Epithelial cell of proximal tubule (primary cell): ENCODE measurements around the gene NPY5R. TPM values are rescaled to one million over a fixed set of nuclear protein-coding genes. Genes with fewer than 3 reads are reported as not detected.

ENCODE experiments used
- DNase-seq: peaks from one replicate; pipeline ENCODE4 v3.0.0-alpha.2; 2011; ENCODE audit warnings: low read depth
- H3K4me3 ChIP-seq: 2 replicates; pipeline ENCODE4 v1.5.1; 2011; ENCODE audit warnings: low read depth, mild to moderate bottlenecking, low read length
- total RNA-seq: library from RNA; depleted of rRNA; stranded (reverse); fragments of >200 nt; gene quantifications from 2 replicates; pipeline ENCODE4 v1.2.3, GENCODE V29; 2015
- TF ChIP-seq, protein P1 (sequence below): conservative IDR thresholded peaks from 2 replicates; pipeline ENCODE4 v1.5.1; 2012; ENCODE audit warnings: low read depth, mild to moderate bottlenecking, low read length

Gene NPY5R
- total RNA-seq, 1 donor from 2014 or later, result 0.12 TPM

DNA sequence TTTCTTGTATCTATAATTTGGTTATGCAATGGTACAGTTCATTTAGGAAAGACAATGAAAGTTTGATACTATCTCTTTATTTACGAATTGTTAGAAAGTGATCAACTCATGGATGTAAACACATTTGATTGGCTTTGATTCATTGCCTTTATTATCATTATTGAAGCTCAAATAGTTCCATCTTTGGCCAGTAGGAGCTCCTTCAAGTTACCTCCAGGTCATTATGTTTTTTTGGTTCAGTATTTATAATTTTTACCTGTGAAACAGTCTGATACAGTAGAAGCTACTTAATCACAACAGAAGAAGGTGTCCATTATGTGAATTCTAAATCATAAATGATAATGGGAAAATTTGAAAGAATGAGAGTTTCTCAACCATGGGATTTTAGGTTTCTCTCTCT lies 12.4 kb downstream of the NPY5R start:
- H3K4me3 ChIP-seq, result no peak overlapping the region
- TF ChIP-seq, protein P1, sequence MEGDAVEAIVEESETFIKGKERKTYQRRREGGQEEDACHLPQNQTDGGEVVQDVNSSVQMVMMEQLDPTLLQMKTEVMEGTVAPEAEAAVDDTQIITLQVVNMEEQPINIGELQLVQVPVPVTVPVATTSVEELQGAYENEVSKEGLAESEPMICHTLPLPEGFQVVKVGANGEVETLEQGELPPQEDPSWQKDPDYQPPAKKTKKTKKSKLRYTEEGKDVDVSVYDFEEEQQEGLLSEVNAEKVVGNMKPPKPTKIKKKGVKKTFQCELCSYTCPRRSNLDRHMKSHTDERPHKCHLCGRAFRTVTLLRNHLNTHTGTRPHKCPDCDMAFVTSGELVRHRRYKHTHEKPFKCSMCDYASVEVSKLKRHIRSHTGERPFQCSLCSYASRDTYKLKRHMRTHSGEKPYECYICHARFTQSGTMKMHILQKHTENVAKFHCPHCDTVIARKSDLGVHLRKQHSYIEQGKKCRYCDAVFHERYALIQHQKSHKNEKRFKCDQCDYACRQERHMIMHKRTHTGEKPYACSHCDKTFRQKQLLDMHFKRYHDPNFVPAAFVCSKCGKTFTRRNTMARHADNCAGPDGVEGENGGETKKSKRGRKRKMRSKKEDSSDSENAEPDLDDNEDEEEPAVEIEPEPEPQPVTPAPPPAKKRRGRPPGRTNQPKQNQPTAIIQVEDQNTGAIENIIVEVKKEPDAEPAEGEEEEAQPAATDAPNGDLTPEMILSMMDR, result peak; percentile 42
- DNase-seq, result no peak

DNA sequence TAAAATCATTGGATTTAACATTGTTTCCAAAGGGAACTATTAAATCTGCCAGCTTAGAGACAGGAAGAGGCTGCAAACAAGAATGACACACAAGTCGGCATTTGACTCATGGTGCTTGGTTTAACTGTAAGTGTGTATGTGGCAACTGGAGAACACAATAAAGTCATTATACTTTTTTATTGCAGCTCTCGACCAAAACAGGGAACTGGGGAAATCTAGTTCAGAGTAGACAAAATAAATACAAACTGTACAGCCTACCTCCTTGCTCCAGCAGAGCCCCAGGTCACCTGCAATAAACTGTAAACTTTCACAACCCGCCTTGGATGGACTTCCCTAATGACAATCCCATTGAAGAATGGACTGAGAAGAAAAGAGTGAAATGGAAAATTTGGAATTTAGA lies 24.0 kb downstream of the NPY5R start:
- no peak overlapping the region for H3K4me3 ChIP-seq
- no peak for DNase-seq
- TF ChIP-seq, protein P1, result no peak

DNA sequence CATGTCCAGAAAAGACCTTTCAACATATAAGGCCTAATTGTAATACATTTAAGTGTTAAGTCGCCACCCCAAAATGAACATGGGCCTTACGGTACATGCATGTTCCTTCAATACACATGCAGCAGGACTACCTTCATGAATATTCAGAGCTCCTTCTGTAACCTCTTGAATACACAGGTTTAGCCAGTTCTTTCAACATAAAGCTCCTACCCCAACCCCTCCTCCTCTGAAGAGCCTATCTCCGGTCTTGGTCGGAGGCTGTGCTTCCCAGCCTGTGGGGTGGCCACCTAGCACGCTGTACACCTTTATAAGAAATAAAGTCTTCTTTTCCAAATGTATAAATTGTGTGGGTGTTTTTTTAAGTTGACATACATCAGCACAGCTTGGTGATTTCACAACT lies 28.3 kb downstream of the NPY5R start:
- DNase-seq, result no peak
- TF ChIP-seq, protein P1, result no peak
- H3K4me3 ChIP-seq, result no peak overlapping the region

DNA sequence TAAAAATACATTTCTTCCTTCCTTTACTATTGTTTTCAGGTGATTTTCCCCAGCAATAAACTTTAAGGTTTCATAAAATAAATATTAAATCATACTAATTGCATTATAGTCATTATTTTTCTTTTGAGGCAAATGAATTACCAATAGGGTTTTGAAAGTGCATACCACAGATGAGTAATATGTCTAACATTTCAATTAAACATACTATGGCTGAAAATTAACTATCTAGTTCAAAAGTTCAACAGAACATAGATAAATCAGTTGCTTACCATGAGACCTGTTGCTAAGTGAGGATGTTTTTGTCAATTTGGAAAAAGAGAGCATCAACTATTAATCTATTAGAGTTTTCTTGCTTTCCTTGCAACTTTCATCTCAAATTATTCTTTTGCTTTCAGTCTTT lies 35.0 kb downstream of the NPY5R start:
- DNase-seq, result peak; percentile 61
- TF ChIP-seq, protein P1, result no peak

DNA sequence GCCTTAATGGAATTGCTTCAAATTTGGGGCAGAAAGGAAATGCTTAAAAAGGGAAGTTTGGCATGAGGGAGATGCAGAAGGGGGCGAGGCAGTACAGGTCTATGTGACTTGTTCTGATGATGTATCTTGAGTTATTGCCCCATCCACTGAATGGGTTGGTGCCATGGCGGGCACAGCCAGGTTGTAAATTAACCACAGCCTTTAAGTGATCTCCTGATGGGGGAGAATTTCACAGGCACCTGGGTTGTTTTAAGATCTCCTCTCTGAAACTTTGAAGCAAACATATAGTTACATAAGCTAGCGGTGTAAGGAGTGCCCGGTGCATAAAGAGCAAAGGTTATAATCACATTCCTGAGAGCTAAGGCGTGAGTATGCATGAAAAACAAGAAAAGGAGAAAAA lies 37.0 kb downstream of the NPY5R start:
- TF ChIP-seq, protein P1, result no peak
- no peak overlapping the region for H3K4me3 ChIP-seq
- no peak for DNase-seq

More for the DNA sequence above, 35.0 kb downstream of the NPY5R start:
- H3K4me3 ChIP-seq, result no peak overlapping the region

DNA sequence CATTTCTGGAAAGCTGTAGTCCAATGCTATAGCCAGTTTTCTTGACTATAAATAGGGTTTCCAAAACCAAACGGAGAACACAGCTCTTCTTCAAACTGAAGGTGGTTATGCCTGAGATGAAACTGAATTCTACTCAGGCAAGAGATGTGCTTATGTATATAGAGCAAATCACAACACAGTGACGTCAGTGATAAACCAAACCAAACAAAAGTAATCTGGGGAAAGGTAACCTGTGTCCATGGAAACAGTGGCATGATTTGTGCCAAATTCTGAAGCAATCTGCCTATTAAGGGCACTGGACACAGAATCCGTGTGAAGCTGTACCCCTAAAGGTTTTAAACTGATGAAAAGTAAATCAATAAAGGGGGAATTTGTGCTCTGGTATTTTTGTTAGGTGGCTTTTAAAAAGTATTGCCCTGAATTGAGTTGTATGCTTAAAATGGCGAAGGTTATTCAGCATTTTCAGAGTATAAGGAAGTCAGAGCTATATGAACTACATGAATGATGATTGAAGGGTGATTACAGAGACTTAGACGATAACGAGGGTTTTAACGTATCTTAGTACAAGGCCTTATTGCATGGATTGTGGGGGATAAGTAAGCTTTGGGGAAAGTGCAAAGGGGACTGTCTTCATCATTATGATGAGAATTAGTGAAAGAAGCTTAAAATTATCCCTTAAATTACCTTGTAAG lies 38.6 kb downstream of the NPY5R start:
- no peak for DNase-seq
- TF ChIP-seq, protein P1, result no peak
- H3K4me3 ChIP-seq, result no peak overlapping the region

DNA sequence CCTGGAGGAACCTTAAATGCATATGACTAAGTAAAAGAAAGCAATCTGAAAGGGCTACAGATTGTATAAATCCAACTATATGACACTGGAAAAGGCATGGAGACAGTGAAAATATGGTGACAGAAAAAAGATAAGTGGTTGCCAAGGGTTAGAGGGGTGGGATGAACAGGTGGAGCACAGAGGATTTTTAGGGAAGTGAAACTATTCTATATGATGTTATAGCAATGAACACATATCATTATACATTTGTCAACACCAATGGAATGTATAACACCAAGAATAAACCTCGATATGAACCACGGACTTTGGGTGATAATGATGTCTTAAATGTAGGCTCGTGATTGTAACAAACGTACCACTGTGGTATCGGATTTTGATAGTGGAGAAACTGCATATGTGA lies 40.7 kb downstream of the NPY5R start:
- DNase-seq, result no peak
- H3K4me3 ChIP-seq, result no peak overlapping the region
- TF ChIP-seq, protein P1, result no peak
